ENCODE data around the gene KDELR1.

Gene KDELR1

DNA sequence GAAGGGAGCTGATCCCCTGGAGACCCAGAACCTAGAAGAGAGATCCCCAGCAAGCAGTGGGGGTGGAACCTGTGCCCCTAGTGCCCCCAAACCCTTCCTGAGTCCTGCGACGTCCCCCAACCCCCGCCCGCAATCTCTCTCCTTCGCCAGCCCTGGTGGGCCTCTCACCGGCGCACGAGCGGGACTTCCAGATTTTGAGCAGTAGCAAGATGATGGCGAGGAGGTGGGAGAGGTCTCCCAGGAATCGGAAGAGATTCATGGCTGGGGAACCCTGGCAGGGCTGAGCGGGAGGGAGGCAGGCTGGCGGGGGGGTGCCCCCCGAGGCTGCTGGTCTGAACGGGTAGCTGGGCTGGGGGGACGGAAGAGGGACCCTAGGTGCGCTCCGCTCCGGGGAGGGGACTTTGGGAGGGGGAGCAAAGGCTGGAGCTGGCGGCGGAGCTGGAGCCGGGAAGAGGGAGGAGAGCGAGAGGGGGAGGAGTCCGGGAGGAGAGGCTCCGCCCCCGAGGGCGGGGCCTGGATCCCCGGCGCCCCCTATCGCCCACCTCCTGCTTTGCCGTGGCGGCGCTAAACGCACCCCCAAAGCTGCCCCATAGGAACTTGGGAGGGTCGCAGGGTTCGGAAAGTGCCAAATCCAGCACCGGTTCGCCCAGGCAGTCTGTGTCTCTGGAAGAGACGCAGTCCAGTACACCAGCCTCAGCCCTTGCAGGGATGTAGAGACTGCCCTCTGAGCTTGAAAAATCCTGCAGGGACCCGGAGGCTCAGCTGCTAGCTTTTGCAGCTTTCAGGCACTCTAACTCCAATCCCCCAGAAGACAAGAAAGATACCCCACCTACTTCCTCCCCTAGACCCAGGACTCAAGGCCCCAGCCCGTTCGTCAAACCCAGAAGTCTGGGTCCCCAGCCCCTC is at the start of gene KDELR1:
TSS of gene KDELR1 (minus strand) at position 452 of the 906 bp plus-strand sequence. CDS start at position 259, 193 bp downstream.
- peak within 1 kb of the TSS; percentile 93 to 96 for H3K4me3 ChIP-seq (ENCODE audit: low read length in 2 of 2)
- no peaks in the 10 kb centered on the region for H3K9me3 ChIP-seq (ENCODE audit: control insufficient read depth in 2 of 2, low read length in 2 of 2)
- peaks cover 3 to 7% of the 10 kb centered on the region in 2 donors for H3K4me1 ChIP-seq (ENCODE audit: control insufficient read depth in 2 of 2, insufficient read depth in 2 of 2, low read length in 2 of 2)
- peaks cover 11 to 20% of the 10 kb centered on the region in 2 donors for H3K36me3 ChIP-seq (ENCODE audit: control insufficient read depth in 2 of 2, insufficient read depth in 2 of 2, low read length in 2 of 2)
- H3K27ac ChIP-seq (ENCODE audit: low read depth in 2 of 2, low read length in 2 of 2), result peak within 1 kb of the TSS; percentile 90 to 92
- H3K9ac ChIP-seq (ENCODE audit: low read depth in 1 of 2, low read length in 2 of 2), result peak within 1 kb of the TSS; percentile 91 to 99
- H3K27me3 ChIP-seq (ENCODE audit: control insufficient read depth in 2 of 2, insufficient read depth in 2 of 2, low read length in 2 of 2), result peaks cover 21 to 34% of the 10 kb centered on the region in 2 donors

- H3K9me3 ChIP-seq (ENCODE audit: control insufficient read depth in 2 of 2, low read length in 2 of 2), result no peaks in the 10 kb centered on the region
- H3K27me3 ChIP-seq (ENCODE audit: control insufficient read depth in 2 of 2, insufficient read depth in 2 of 2, low read length in 2 of 2), result peaks cover 3 to 6% of the 10 kb centered on the region in 2 donors
- no peak overlapping the region for H3K4me3 ChIP-seq (ENCODE audit: low read length in 2 of 2)
Measured at GRCh38 chr19:48436586-48436985, 45.2 kb upstream of the KDELR1 start.

DNA sequence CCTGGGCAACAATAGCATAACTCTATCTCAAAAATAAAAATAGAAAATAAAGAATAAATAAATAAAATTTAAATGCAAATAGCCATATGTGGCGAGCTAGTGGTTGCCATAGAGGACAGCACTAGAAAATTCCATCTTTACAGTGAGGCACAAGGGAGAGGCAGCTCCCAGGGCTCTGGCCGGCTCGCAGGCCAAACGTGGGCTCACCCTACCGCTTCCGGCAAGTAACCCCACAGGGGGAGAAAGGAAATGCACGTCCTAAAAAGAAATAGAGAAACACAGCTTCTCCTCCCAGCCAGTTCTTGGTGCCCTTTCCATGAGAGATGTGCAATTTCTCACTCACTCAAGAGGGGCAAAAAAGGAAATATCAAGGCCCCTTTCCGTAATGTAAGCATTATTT is 42.0 kb upstream of the KDELR1 start:
- H3K4me1 ChIP-seq (ENCODE audit: control insufficient read depth in 2 of 2, insufficient read depth in 2 of 2, low read length in 2 of 2), result no peaks in the 10 kb centered on the region
- H3K27ac ChIP-seq (ENCODE audit: low read depth in 2 of 2, low read length in 2 of 2), result no peak overlapping the region
- H3K9ac ChIP-seq (ENCODE audit: low read depth in 1 of 2, low read length in 2 of 2), result no peak overlapping the region
- no peaks in the 10 kb centered on the region for H3K36me3 ChIP-seq (ENCODE audit: control insufficient read depth in 2 of 2, insufficient read depth in 2 of 2, low read length in 2 of 2)
- no peaks in the 10 kb centered on the region for H3K27me3 ChIP-seq (ENCODE audit: control insufficient read depth in 2 of 2, insufficient read depth in 2 of 2, low read length in 2 of 2)
- H3K4me3 ChIP-seq (ENCODE audit: low read length in 2 of 2), result no peak overlapping the region
- H3K9me3 ChIP-seq (ENCODE audit: control insufficient read depth in 2 of 2, low read length in 2 of 2), result no peaks in the 10 kb centered on the region

More at GRCh38 chr19:48436586-48436985, 45.2 kb upstream of the KDELR1 start:
- no peaks in the 10 kb centered on the region for H3K4me1 ChIP-seq (ENCODE audit: control insufficient read depth in 2 of 2, insufficient read depth in 2 of 2, low read length in 2 of 2)
- no peak overlapping the region for H3K27ac ChIP-seq (ENCODE audit: low read depth in 2 of 2, low read length in 2 of 2)
- no peaks in the 10 kb centered on the region for H3K36me3 ChIP-seq (ENCODE audit: control insufficient read depth in 2 of 2, insufficient read depth in 2 of 2, low read length in 2 of 2)
- no peak overlapping the region for H3K9ac ChIP-seq (ENCODE audit: low read depth in 1 of 2, low read length in 2 of 2)

DNA sequence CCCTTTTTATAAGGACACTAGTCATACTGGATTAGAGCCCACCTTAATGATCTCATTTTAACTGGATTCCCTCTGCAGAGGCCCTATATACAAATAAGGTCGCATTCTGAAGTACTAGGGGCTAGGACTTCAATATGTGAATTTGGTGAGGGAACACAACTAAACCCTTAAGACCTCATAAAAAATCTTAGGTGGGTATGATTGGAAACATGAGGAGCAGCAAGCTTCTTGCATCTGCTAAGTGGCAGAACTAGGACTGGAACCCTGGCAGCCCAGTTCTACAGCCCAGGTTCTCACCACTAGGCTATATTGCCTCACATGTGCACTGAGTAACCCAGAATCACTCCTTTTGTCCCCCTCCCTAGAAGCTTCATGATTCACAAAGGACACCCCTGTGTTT is 37.3 kb upstream of the KDELR1 start:
- H3K4me1 ChIP-seq (ENCODE audit: control insufficient read depth in 2 of 2, insufficient read depth in 2 of 2, low read length in 2 of 2), result no peaks in the 10 kb centered on the region
- no peaks in the 10 kb centered on the region for H3K9me3 ChIP-seq (ENCODE audit: control insufficient read depth in 2 of 2, low read length in 2 of 2)
- H3K4me3 ChIP-seq (ENCODE audit: low read length in 2 of 2), result no peak overlapping the region
- no peaks in the 10 kb centered on the region for H3K36me3 ChIP-seq (ENCODE audit: control insufficient read depth in 2 of 2, insufficient read depth in 2 of 2, low read length in 2 of 2)
- no peaks in the 10 kb centered on the region for H3K27me3 ChIP-seq (ENCODE audit: control insufficient read depth in 2 of 2, insufficient read depth in 2 of 2, low read length in 2 of 2)
- no peak overlapping the region for H3K27ac ChIP-seq (ENCODE audit: low read depth in 2 of 2, low read length in 2 of 2)
- H3K9ac ChIP-seq (ENCODE audit: low read depth in 1 of 2, low read length in 2 of 2), result no peak overlapping the region

- H3K27ac ChIP-seq (ENCODE audit: low read depth in 2 of 2, low read length in 2 of 2), result no peak overlapping the region
- no peaks in the 10 kb centered on the region for H3K9me3 ChIP-seq (ENCODE audit: control insufficient read depth in 2 of 2, low read length in 2 of 2)
- H3K9ac ChIP-seq (ENCODE audit: low read depth in 1 of 2, low read length in 2 of 2), result no peak overlapping the region
- no peaks in the 10 kb centered on the region for H3K27me3 ChIP-seq (ENCODE audit: control insufficient read depth in 2 of 2, insufficient read depth in 2 of 2, low read length in 2 of 2)
- H3K36me3 ChIP-seq (ENCODE audit: control insufficient read depth in 2 of 2, insufficient read depth in 2 of 2, low read length in 2 of 2), result no peaks in the 10 kb centered on the region
- H3K4me3 ChIP-seq (ENCODE audit: low read length in 2 of 2), result no peak overlapping the region
- no peaks in the 10 kb centered on the region for H3K4me1 ChIP-seq (ENCODE audit: control insufficient read depth in 2 of 2, insufficient read depth in 2 of 2, low read length in 2 of 2)
Measured at GRCh38 chr19:48424694-48425219, 33.4 kb upstream of the KDELR1 start.

DNA sequence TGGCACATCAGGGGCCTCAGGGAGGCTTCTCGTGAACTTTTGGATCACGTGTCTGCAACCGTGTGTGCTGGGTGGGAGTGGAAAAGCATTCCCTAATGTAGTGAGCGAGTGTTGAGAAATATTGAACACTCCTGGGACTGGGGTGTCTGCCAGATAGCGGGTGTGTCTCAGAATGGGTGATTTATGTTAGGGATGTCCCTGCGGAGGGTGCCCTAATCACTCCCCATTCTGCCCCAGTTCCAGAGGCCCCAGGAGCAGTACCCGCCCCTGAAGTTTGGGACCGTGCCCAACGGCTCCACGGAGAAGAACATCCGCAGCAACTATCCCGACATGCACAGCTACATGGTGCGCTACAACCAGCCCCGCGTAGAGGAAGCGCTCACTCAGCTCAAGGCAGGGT is 30.2 kb upstream of the KDELR1 start:
- no peaks in the 10 kb centered on the region for H3K36me3 ChIP-seq (ENCODE audit: control insufficient read depth in 2 of 2, insufficient read depth in 2 of 2, low read length in 2 of 2)

DNA sequence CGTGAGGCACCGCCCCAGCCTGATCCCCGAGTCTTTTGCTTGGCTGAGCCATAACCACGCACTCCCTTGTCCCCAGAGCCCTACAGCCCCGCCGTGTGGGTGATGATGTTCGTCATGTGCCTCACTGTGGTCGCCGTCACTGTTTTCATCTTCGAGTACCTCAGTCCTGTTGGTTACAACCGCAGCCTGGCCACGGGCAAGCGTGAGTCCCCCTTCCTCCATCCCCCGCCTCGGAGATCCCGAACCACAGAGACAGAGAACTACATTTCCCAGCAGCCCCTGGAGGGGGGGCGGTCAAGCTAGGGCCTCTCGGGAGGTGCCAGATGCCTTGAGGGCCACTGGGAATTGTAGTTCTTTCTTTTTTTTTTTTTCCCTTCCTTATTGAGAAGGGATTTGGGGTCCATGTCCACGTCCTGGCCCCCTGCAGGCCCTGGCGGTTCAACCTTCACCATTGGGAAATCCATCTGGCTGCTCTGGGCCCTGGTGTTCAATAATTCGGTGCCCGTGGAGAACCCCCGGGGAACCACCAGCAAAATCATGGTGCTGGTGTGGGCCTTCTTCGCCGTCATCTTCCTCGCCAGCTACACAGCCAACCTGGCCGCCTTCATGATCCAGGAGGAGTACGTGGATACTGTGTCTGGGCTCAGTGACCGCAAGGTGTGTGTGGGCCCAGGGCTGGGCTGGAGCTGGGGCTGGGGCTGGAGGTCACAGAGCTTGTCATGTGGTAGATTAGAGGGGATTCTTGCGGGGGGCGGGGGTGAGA is 28.0 kb upstream of the KDELR1 start:
- Histone ChIP-seq H3K4me1 (ENCODE audit: control insufficient read depth in 2 of 2, insufficient read depth in 2 of 2, low read length in 2 of 2) (no peaks in the 10 kb centered on the region), H3K27me3 (ENCODE audit: control insufficient read depth in 2 of 2, insufficient read depth in 2 of 2, low read length in 2 of 2) (peaks cover 0 to 5% of the 10 kb centered on the region in 2 donors), H3K4me3 (ENCODE audit: low read length in 2 of 2) (peak overlapping the region in 1 of 2 donors; percentile 5), H3K9me3 (ENCODE audit: control insufficient read depth in 2 of 2, low read length in 2 of 2) (no peaks in the 10 kb centered on the region), H3K9ac (ENCODE audit: low read depth in 1 of 2, low read length in 2 of 2) (no peak overlapping the region), H3K36me3 (ENCODE audit: control insufficient read depth in 2 of 2, insufficient read depth in 2 of 2, low read length in 2 of 2) (no peaks in the 10 kb centered on the region), H3K27ac (ENCODE audit: low read depth in 2 of 2, low read length in 2 of 2) (no peak overlapping the region)

More for the DNA sequence above, 30.2 kb upstream of the KDELR1 start:
- Histone ChIP-seq H3K4me1 (ENCODE audit: control insufficient read depth in 2 of 2, insufficient read depth in 2 of 2, low read length in 2 of 2) (no peaks in the 10 kb centered on the region), H3K27ac (ENCODE audit: low read depth in 2 of 2, low read length in 2 of 2) (no peak overlapping the region), H3K9me3 (ENCODE audit: control insufficient read depth in 2 of 2, low read length in 2 of 2) (no peaks in the 10 kb centered on the region), H3K9ac (ENCODE audit: low read depth in 1 of 2, low read length in 2 of 2) (no peak overlapping the region), H3K4me3 (ENCODE audit: low read length in 2 of 2) (no peak overlapping the region), H3K27me3 (ENCODE audit: control insufficient read depth in 2 of 2, insufficient read depth in 2 of 2, low read length in 2 of 2) (peaks cover 0 to 5% of the 10 kb centered on the region in 2 donors)

GRCh38 chr19:48418317-48419064 is 27.1 kb upstream of the KDELR1 start:
- Histone ChIP-seq H3K4me3 (ENCODE audit: low read length in 2 of 2) (no peak overlapping the region), H3K9ac (ENCODE audit: low read depth in 1 of 2, low read length in 2 of 2) (no peak overlapping the region), H3K4me1 (ENCODE audit: control insufficient read depth in 2 of 2, insufficient read depth in 2 of 2, low read length in 2 of 2) (no peaks in the 10 kb centered on the region), H3K27me3 (ENCODE audit: control insufficient read depth in 2 of 2, insufficient read depth in 2 of 2, low read length in 2 of 2) (peaks cover 0 to 5% of the 10 kb centered on the region in 2 donors), H3K27ac (ENCODE audit: low read depth in 2 of 2, low read length in 2 of 2) (no peak overlapping the region), H3K9me3 (ENCODE audit: control insufficient read depth in 2 of 2, low read length in 2 of 2) (no peaks in the 10 kb centered on the region), H3K36me3 (ENCODE audit: control insufficient read depth in 2 of 2, insufficient read depth in 2 of 2, low read length in 2 of 2) (no peaks in the 10 kb centered on the region)

- Histone ChIP-seq H3K9ac (ENCODE audit: low read depth in 1 of 2, low read length in 2 of 2) (no peak overlapping the region), H3K27ac (ENCODE audit: low read depth in 2 of 2, low read length in 2 of 2) (no peak overlapping the region)
Measured at GRCh38 chr19:48417421-48417820, 26.1 kb upstream of the KDELR1 start.

More at GRCh38 chr19:48417421-48417820, 26.1 kb upstream of the KDELR1 start:
- no peak overlapping the region for H3K4me3 ChIP-seq (ENCODE audit: low read length in 2 of 2)
- peaks cover 0 to 5% of the 10 kb centered on the region in 2 donors for H3K27me3 ChIP-seq (ENCODE audit: control insufficient read depth in 2 of 2, insufficient read depth in 2 of 2, low read length in 2 of 2)
- no peaks in the 10 kb centered on the region for H3K4me1 ChIP-seq (ENCODE audit: control insufficient read depth in 2 of 2, insufficient read depth in 2 of 2, low read length in 2 of 2)
- no peaks in the 10 kb centered on the region for H3K9me3 ChIP-seq (ENCODE audit: control insufficient read depth in 2 of 2, low read length in 2 of 2)
- H3K36me3 ChIP-seq (ENCODE audit: control insufficient read depth in 2 of 2, insufficient read depth in 2 of 2, low read length in 2 of 2), result no peaks in the 10 kb centered on the region
